GM13976 (cell line): Measurements from ENCODE around the gene CBFA2T2.

Experiments
- DNase-seq: peaks from one replicate; pipeline ENCODE4 v3.0.0; 2012; ENCODE audit warnings: low spot score
- CTCF ChIP-seq: IDR thresholded peaks from 2 replicates; pipeline ENCODE4 v1.5.1; 2012; ENCODE audit warnings: borderline replicate concordance, mild to moderate bottlenecking; ENCODE audit not compliant: insufficient read depth; ENCODE audit errors: extremely low read depth, missing control alignments, control extremely low read depth
- in situ Hi-C: fragments of 300-500 bp; cut with MboI; formaldehyde crosslinking; loops from one replicate; pipeline ENCODE4 v1.12.0; 2022; ENCODE audit warnings: low sequenced_read_pairs, mixed read lengths, inconsistent platforms; ENCODE audit not compliant: unreplicated experiment

The CBFA2T2 gene

GRCh38 chr20:33600414-33600813 is 110.5 kb downstream of the CBFA2T2 start:
- in situ Hi-C loops, result no loop called here
- TF ChIP-seq CTCF, result no peak
- no peak for DNase-seq

- DNase-seq, result no peak
- in situ Hi-C loops, result no loop called here
Observed at GRCh38 chr20:33600981-33601380, 111.1 kb downstream of the CBFA2T2 start.

GRCh38 chr20:33601861-33602260 is 112.0 kb downstream of the CBFA2T2 start:
- TF ChIP-seq CTCF, result no peak
- in situ Hi-C loops, result no loop called here
- no peak for DNase-seq

More at GRCh38 chr20:33600981-33601380, 111.1 kb downstream of the CBFA2T2 start:
- no peak for TF ChIP-seq CTCF

GRCh38 chr20:33602826-33603590 is 113.1 kb downstream of the CBFA2T2 start:
- DNase-seq, result no peak
- in situ Hi-C loops, result no loop called here
- no peak for TF ChIP-seq CTCF

- no peak for DNase-seq
- in situ Hi-C loops, result no loop called here
- no peak for TF ChIP-seq CTCF
Observed at GRCh38 chr20:33604084-33604990, 114.4 kb downstream of the CBFA2T2 start.

- in situ Hi-C loops, result no loop called here
- DNase-seq, result no peak
- TF ChIP-seq CTCF, result no peak
Observed at GRCh38 chr20:33604991-33605370, 115.1 kb downstream of the CBFA2T2 start.
